Astrocyte of the cerebellum (primary cell): ENCODE data around the gene SWI5.

Experiments used
- DNase-seq: peaks from one replicate; pipeline ENCODE4 v3.0.0-alpha.2; 2011; ENCODE audit warnings: low read depth
- H3K4me3 ChIP-seq: 2 replicates; pipeline ENCODE4 v1.5.1; 2011; ENCODE audit warnings: mild to moderate bottlenecking, low read depth, low read length, moderate library complexity
- in situ Hi-C: cut with HindIII; loops from 2 replicates; pipeline ENCODE4 v1.10.0; 2017; ENCODE audit warnings: low sequenced_read_pairs
- TF ChIP-seq, protein P1 (sequence below): IDR thresholded peaks from 2 replicates; pipeline ENCODE4 v1.5.1; 2012; ENCODE audit warnings: low read length, low read depth, moderate library complexity, mild to moderate bottlenecking; ENCODE audit errors: missing control alignments

SWI5 gene

GRCh38 chr9:128242124-128242523 is 34.0 kb upstream of the SWI5 start:
- DNase-seq, result no peak
- in situ Hi-C loops, result no loop called here
- TF ChIP-seq, protein P1, sequence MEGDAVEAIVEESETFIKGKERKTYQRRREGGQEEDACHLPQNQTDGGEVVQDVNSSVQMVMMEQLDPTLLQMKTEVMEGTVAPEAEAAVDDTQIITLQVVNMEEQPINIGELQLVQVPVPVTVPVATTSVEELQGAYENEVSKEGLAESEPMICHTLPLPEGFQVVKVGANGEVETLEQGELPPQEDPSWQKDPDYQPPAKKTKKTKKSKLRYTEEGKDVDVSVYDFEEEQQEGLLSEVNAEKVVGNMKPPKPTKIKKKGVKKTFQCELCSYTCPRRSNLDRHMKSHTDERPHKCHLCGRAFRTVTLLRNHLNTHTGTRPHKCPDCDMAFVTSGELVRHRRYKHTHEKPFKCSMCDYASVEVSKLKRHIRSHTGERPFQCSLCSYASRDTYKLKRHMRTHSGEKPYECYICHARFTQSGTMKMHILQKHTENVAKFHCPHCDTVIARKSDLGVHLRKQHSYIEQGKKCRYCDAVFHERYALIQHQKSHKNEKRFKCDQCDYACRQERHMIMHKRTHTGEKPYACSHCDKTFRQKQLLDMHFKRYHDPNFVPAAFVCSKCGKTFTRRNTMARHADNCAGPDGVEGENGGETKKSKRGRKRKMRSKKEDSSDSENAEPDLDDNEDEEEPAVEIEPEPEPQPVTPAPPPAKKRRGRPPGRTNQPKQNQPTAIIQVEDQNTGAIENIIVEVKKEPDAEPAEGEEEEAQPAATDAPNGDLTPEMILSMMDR, result no peak
- no peak overlapping the region for H3K4me3 ChIP-seq

DNA sequence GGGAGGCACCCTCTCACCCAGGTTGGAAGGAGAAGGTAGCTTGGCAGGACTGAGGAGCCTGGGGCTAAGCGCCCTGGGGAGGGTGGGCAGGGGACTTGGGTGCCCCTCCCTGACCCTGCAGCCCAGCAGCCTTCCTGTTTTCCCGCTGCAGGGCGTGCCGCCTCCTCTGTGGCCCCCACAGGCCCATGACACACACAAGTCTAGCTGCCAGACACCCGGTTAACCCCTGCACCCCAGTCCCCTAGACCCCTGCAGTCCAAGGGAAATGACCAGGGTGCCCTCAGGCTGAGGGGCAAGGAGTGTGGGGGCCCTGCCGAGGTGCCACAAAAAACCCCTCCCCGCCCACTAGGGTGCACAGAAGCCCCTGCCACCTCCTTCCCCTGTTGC is 33.3 kb upstream of the SWI5 start:
- TF ChIP-seq, protein P1, result no peak
- no peak for DNase-seq
- H3K4me3 ChIP-seq, result no peak overlapping the region
- in situ Hi-C loops, result no loop called here

GRCh38 chr9:128243215-128244018 is 32.7 kb upstream of the SWI5 start:
- DNase-seq, result no peak
- TF ChIP-seq, protein P1, result no peak
- in situ Hi-C loops, result no loop called here
- H3K4me3 ChIP-seq, result no peak overlapping the region

DNA sequence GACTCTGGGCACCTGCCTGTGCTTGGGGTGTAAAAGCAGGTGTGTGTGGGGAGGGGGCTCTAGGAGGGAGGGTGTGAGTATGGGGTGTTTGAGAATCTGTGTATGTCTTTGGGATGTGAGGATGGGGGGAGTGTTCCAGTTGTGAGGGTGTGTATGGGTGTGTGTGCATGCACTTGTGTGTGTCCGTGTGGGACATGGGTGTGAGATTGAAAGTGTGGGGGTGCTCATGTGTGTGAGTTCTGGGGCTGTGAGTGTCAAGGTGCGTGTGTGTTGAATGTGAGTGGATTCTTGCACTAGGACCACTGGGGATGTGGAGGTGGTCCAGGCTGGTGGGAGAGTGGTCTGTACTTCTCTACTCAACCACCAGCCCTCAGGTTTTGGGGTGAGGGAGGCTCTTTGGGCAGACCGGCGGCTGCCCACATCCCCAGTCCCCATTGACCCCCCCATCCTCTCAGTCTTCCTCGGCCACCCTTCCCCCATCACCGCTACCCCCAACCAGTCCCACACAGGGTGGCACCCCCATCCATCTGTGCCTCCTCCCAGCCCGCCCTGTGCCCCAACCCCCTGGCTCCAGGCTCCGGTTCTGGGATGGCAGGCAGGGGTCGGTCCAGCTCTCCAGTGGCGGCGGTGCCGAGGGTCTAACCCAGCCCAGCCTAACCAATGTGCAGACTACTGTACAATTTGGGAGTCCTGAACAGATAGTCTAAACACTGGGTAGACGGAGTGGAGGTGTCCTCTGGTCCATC is 31.8 kb upstream of the SWI5 start:
- H3K4me3 ChIP-seq, result no peak overlapping the region

GRCh38 chr9:128244837-128245231 is 31.2 kb upstream of the SWI5 start:
- peak; percentile 8 for DNase-seq
- no peak overlapping the region for H3K4me3 ChIP-seq
- in situ Hi-C loops, result no loop called here
- TF ChIP-seq, protein P1, result no peak

More for the DNA sequence above, 31.8 kb upstream of the SWI5 start:
- TF ChIP-seq, protein P1, result no peak
- in situ Hi-C loops, result no loop called here
- DNase-seq, result no peak

- no peak overlapping the region for H3K4me3 ChIP-seq
- in situ Hi-C loops, result no loop called here
- DNase-seq, result peak; percentile 5
- TF ChIP-seq, protein P1, result no peak
Observed at GRCh38 chr9:128245421-128246151, 30.5 kb upstream of the SWI5 start.
